Stimulated activated CD4-positive, alpha-beta T cell treated with anti-CD3 and anti-CD28 coated beads, Interleukin-1b, Interleukin-23, amount 100 ng/mL, for 1 hour (primary cell): ENCODE data around the gene GFRA4.

Experiments
- DNase-seq, 2 donors: peaks; one replicate each; pipeline ENCODE4 v3.0.0-alpha.2; 2020; ENCODE audit warnings: low read depth in 2 of 2

Gene GFRA4

GRCh38 chr20:3653921-3654320 is 9.3 kb downstream of the GFRA4 start:
- no peak for DNase-seq

GRCh38 chr20:3652676-3653596 is 10.3 kb downstream of the GFRA4 start:
- DNase-seq: no peak

GRCh38 chr20:3652221-3652620 is 11.0 kb downstream of the GFRA4 start:
- no peak for DNase-seq

- DNase-seq: no peak
Observed at GRCh38 chr20:3651204-3651962, 11.8 kb downstream of the GFRA4 start.

- no peak for DNase-seq
Observed at GRCh38 chr20:3648951-3649350, 14.2 kb downstream of the GFRA4 start.

GRCh38 chr20:3647473-3647872 is 15.7 kb downstream of the GFRA4 start:
- DNase-seq: no peak

- no peak for DNase-seq
Observed at GRCh38 chr20:3646651-3647050, 16.5 kb downstream of the GFRA4 start.

- DNase-seq: no peak
Observed at GRCh38 chr20:3646067-3646440, 17.1 kb downstream of the GFRA4 start.

GRCh38 chr20:3645309-3646066 is 17.7 kb downstream of the GFRA4 start:
- DNase-seq: no peak

GRCh38 chr20:3640259-3640658 is 22.9 kb downstream of the GFRA4 start:
- DNase-seq: no peak

GRCh38 chr20:3635346-3635745 is 27.9 kb downstream of the GFRA4 start:
- no peak for DNase-seq

- no peak for DNase-seq
Observed at GRCh38 chr20:3633913-3634478, 29.2 kb downstream of the GFRA4 start.

GRCh38 chr20:3632311-3633004 is 30.7 kb downstream of the GFRA4 start:
- DNase-seq: no peak

GRCh38 chr20:3631534-3631933 is 31.7 kb downstream of the GFRA4 start:
- DNase-seq: no peak

- no peak for DNase-seq
Observed at GRCh38 chr20:3630429-3630828, 32.8 kb downstream of the GFRA4 start.

- DNase-seq: no peak
Observed at GRCh38 chr20:3629893-3630292, 33.3 kb downstream of the GFRA4 start.

- DNase-seq: no peak
Observed at GRCh38 chr20:3628502-3629314, 34.5 kb downstream of the GFRA4 start.

GRCh38 chr20:3627476-3627875 is 35.7 kb downstream of the GFRA4 start:
- no peak for DNase-seq

GRCh38 chr20:3622406-3622805 is 40.8 kb downstream of the GFRA4 start:
- no peak for DNase-seq

GRCh38 chr20:3621111-3621510 is 42.1 kb downstream of the GFRA4 start:
- DNase-seq: no peak
